ENCODE measurements around the gene MYMK. TPM values are rescaled to one million over a fixed set of nuclear protein-coding genes. Genes with fewer than 3 reads are reported as not detected.

The MYMK gene
- total RNA-seq, result not detected in 2 replicates

GRCh38 chr9:133524679-133525228 lies at the start of gene MYMK:
Gene MYMK, minus strand, starts transcription at chr9:133524959. Its CDS starts 115 bp downstream, at chr9:133524844.

GRCh38 chr9:133534346-133535291 lies 9.9 kb upstream of the MYMK start, which contains the start of gene ADAMTSL2:
Gene ADAMTSL2, plus strand, starts transcription at chr9:133534704. Its CDS starts 2,009 bp downstream, at chr9:133536713.

GRCh38 chr9:133478851-133479711 lies 45.7 kb downstream of the MYMK start, which contains the start of gene SLC2A6:
Gene SLC2A6, minus strand, starts transcription at chr9:133479099. Its CDS starts 40 bp downstream, at chr9:133479059.

Other genes with a start within 250 kb of the MYMK start
- not detected in 2 replicates for gene ABO, start 249.8 kb downstream of the MYMK start, total RNA-seq
- 7.6 and 15.1 TPM in 2 replicates for gene SURF6, start 188.8 kb downstream of the MYMK start, total RNA-seq
- gene MED22, start 176.8 kb downstream of the MYMK start, total RNA-seq, result 13.5 and 15.1 TPM in 2 replicates
- gene RPL7A, start 176.7 kb downstream of the MYMK start, total RNA-seq, result 2,629 and 3,058 TPM in 2 replicates
- 35.5 and 40.3 TPM in 2 replicates for gene SURF1, start 168.5 kb downstream of the MYMK start, total RNA-seq
- gene SURF2, start 168.4 kb downstream of the MYMK start, total RNA-seq, result 10.1 and 26.1 TPM in 2 replicates
- 726 and 791 TPM in 2 replicates for gene SURF4, start 148.9 kb downstream of the MYMK start, total RNA-seq
- 0.19 and 0.85 TPM in 2 replicates for gene STKLD1, start 148.6 kb downstream of the MYMK start, total RNA-seq
- 14.7 and 27.8 TPM in 2 replicates for gene REXO4, start 106.9 kb downstream of the MYMK start, total RNA-seq
- gene ADAMTS13, start 102.6 kb downstream of the MYMK start, total RNA-seq, result 1.2 and 1.4 TPM in 2 replicates
- gene CACFD1, start 65.0 kb downstream of the MYMK start, total RNA-seq, result 2.7 and 5.9 TPM in 2 replicates
- gene SLC2A6, start 45.9 kb downstream of the MYMK start, total RNA-seq, result 11.3 and 21.1 TPM in 2 replicates
- 1.2 and 2.8 TPM in 2 replicates for gene ADAMTSL2, start 9.7 kb upstream of the MYMK start, total RNA-seq
- under 0.01 TPM in 1 of 2 replicates, not detected in the other for gene FAM163B, start 84.4 kb upstream of the MYMK start, total RNA-seq
- not detected in 2 replicates for gene DBH, start 111.4 kb upstream of the MYMK start, total RNA-seq
- gene SARDH, start 213.4 kb upstream of the MYMK start, total RNA-seq, result 9.6 and 12.8 TPM in 2 replicates